GM12873 (cell line): Measurements from ENCODE around the gene VIPR2.

ENCODE experiments used
- TF ChIP-seq, protein P1 (sequence below): IDR thresholded peaks from 2 replicates; pipeline ENCODE4 v1.5.1; 2012; ENCODE audit warnings: low read depth, mild to moderate bottlenecking, moderate library complexity, low read length, control low read depth; ENCODE audit not compliant: insufficient read depth; ENCODE audit errors: missing control alignments

Gene VIPR2

DNA sequence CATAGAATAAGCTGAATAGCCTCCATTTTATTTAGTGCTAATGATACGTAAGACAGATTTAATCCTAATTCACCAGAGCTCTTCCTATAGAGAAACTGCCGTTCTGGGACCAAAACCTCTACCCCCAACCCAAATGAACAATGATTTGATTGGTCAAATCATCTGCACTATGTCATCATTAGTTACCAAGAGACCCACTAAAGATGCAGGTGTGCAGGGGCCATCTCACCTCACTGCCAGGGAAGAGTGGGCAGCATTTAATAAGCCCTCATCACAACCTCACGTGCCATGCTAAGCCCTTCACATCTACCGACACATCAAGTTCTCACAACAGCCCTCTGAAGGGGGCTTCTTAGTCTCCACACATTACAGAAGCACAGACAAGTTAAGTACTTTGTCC is 87.0 kb downstream of the VIPR2 start:
- TF ChIP-seq, protein P1, sequence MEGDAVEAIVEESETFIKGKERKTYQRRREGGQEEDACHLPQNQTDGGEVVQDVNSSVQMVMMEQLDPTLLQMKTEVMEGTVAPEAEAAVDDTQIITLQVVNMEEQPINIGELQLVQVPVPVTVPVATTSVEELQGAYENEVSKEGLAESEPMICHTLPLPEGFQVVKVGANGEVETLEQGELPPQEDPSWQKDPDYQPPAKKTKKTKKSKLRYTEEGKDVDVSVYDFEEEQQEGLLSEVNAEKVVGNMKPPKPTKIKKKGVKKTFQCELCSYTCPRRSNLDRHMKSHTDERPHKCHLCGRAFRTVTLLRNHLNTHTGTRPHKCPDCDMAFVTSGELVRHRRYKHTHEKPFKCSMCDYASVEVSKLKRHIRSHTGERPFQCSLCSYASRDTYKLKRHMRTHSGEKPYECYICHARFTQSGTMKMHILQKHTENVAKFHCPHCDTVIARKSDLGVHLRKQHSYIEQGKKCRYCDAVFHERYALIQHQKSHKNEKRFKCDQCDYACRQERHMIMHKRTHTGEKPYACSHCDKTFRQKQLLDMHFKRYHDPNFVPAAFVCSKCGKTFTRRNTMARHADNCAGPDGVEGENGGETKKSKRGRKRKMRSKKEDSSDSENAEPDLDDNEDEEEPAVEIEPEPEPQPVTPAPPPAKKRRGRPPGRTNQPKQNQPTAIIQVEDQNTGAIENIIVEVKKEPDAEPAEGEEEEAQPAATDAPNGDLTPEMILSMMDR, result no peak

- TF ChIP-seq, protein P1, result no peak
Measured at GRCh38 chr7:159056737-159057136, 87.9 kb downstream of the VIPR2 start.

DNA sequence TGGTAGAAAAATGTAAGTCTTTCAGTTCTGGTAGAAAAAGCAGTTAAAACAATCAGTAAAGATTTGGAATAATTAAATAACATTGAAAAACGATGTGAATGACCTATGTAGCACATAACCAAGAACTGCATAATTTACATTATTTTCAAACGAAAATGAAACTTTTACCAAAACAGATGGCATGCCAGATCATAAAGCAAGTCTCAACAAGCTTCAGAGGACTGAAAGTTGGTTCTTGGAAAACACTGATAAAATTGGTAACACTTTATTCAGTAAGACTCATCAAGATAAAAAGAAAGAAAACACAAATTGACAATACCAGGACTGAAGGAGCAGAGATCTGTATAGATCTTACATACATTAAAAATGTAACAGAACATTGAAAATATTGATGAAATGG is 92.8 kb downstream of the VIPR2 start:
- TF ChIP-seq, protein P1, result no peak

DNA sequence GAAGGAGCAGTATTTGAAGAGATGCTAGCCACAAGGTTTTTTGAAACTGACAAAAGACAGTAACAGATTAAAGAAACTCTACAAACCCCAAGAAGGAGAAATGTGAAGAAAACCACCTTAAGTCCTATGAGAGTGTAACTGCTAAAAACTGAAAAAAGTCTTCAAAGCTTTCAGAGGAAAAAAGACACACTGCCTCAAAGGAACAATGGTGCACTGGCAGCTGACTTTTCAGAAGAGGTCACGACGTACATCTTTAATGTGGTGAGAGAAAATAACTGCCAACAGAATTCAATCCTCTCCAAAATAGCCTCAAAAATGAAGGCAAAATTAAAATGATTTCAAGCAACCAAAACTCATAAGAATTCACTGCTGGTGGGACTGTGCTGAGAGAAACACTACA is 94.0 kb downstream of the VIPR2 start:
- TF ChIP-seq, protein P1, result no peak

- TF ChIP-seq, protein P1, result no peak
Measured at GRCh38 chr7:159049266-159050025, 95.2 kb downstream of the VIPR2 start.

- TF ChIP-seq, protein P1, result no peak
Measured at GRCh38 chr7:159048656-159049055, 96.0 kb downstream of the VIPR2 start.

DNA sequence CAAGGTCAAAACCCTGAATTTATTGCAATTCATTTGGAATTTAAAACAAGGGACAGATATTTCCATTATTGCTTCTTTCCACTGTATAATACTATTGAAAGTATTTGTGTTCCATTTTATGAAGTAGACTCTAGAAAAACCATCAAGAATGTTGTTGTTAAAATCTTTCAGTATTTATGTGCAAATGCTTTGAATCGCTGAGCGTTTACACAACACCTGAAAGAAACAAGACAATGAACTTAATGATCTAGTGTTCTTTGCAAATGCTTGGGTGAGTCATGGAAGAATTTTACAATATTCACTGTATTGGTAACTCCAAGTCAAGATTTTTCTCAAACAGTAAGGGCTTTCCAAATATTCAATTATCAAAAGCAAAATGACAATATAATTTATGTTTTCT is 97.1 kb downstream of the VIPR2 start:
- TF ChIP-seq, protein P1, result no peak

GRCh38 chr7:159046300-159046699 is 98.4 kb downstream of the VIPR2 start:
- TF ChIP-seq, protein P1, result no peak
